ENCODE data around the gene LRTM2.

DNA sequence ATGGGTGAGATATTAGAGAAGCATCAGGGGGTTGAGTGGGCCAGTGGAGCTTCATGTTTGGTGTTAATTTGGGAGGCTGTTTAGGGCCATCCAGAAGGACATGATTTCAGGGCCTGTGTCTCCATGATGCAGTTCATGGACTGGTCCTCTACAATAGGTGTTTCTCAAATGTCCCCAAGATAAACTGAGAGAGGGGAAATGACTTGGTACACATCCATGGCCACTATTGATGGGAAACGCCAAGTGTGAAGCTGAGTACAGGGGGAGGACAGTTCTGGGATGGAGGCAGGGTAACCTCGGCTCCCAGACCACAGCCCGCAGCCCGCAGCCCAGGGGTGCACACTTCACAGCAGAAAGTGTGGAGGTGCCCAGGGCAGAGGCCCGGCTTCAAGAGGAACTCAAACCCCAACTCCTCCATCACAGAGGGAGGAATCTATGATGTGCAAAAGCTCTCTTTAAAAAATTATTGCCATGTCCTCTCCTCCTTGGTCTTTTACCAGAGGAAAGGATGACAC is 64.8 kb downstream of the LRTM2 start:
- TF ChIP-seq, protein P1, sequence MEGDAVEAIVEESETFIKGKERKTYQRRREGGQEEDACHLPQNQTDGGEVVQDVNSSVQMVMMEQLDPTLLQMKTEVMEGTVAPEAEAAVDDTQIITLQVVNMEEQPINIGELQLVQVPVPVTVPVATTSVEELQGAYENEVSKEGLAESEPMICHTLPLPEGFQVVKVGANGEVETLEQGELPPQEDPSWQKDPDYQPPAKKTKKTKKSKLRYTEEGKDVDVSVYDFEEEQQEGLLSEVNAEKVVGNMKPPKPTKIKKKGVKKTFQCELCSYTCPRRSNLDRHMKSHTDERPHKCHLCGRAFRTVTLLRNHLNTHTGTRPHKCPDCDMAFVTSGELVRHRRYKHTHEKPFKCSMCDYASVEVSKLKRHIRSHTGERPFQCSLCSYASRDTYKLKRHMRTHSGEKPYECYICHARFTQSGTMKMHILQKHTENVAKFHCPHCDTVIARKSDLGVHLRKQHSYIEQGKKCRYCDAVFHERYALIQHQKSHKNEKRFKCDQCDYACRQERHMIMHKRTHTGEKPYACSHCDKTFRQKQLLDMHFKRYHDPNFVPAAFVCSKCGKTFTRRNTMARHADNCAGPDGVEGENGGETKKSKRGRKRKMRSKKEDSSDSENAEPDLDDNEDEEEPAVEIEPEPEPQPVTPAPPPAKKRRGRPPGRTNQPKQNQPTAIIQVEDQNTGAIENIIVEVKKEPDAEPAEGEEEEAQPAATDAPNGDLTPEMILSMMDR (IDR thresholded peaks at IDR 0.05): no peak
- no peak for TF ChIP-seq POLR2A (IDR thresholded peaks at IDR 0.05)
